Neural crest cell (in vitro differentiated cells): ENCODE data around the gene NADK2. TPM values are rescaled to one million over a fixed set of nuclear protein-coding genes. Genes with fewer than 3 reads are reported as not detected.

ENCODE experiments used
- DNase-seq: peaks from one replicate; pipeline ENCODE4 v3.0.0; 2021; ENCODE audit warnings: low read depth, mixed read lengths, low spot score
- H3K27ac Mint-ChIP-seq: one replicate; pipeline ENCODE4 v1.8.0; 2021; ENCODE audit warnings: mild to moderate bottlenecking, mixed read lengths; ENCODE audit not compliant: unreplicated experiment
- H3K27me3 Mint-ChIP-seq: 2 replicates; pipeline ENCODE4 v1.8.0; 2021; ENCODE audit warnings: low read depth, mild to moderate bottlenecking, mixed read lengths
- H3K36me3 Mint-ChIP-seq: 2 replicates; pipeline ENCODE4 v1.8.0; 2021; ENCODE audit warnings: low read depth, mild to moderate bottlenecking, mixed read lengths
- H3K4me1 Mint-ChIP-seq: 2 replicates; pipeline ENCODE4 v1.8.0; 2021; ENCODE audit warnings: mixed read lengths
- H3K4me3 Mint-ChIP-seq: one replicate; pipeline ENCODE4 v1.8.0; 2021; ENCODE audit warnings: mild to moderate bottlenecking, mixed read lengths
- H3K9me3 Mint-ChIP-seq: 2 replicates; pipeline ENCODE4 v1.8.0; 2021; ENCODE audit warnings: mixed read lengths
- total RNA-seq: library from RNA; stranded (reverse); gene quantifications from 2 replicates; pipeline ENCODE4 v1.2.1, GENCODE V29; 2021
- TF ChIP-seq, protein P1 (sequence below): fragments of 200-600 bp; sonication (generic); conservative IDR thresholded peaks from 2 replicates; pipeline ENCODE4 v1.5.0; 2021; ENCODE audit warnings: antibody characterized with exemption, mild to moderate bottlenecking

The NADK2 gene
- total RNA-seq, 1 donor from 2014 or later, result 29.2 TPM

GRCh38 chr5:36244076-36244475 is 2.4 kb upstream of the NADK2 start:
- H3K36me3 Mint-ChIP-seq, result peaks cover 2% of the 10 kb centered on the region
- DNase-seq, result no peak
- no peaks in the 10 kb centered on the region for H3K9me3 Mint-ChIP-seq
- H3K4me3 Mint-ChIP-seq, result peak overlapping the region; percentile 27
- H3K27me3 Mint-ChIP-seq, result no peaks in the 10 kb centered on the region
- H3K27ac Mint-ChIP-seq, result peak overlapping the region; percentile 3
- TF ChIP-seq, protein P1, sequence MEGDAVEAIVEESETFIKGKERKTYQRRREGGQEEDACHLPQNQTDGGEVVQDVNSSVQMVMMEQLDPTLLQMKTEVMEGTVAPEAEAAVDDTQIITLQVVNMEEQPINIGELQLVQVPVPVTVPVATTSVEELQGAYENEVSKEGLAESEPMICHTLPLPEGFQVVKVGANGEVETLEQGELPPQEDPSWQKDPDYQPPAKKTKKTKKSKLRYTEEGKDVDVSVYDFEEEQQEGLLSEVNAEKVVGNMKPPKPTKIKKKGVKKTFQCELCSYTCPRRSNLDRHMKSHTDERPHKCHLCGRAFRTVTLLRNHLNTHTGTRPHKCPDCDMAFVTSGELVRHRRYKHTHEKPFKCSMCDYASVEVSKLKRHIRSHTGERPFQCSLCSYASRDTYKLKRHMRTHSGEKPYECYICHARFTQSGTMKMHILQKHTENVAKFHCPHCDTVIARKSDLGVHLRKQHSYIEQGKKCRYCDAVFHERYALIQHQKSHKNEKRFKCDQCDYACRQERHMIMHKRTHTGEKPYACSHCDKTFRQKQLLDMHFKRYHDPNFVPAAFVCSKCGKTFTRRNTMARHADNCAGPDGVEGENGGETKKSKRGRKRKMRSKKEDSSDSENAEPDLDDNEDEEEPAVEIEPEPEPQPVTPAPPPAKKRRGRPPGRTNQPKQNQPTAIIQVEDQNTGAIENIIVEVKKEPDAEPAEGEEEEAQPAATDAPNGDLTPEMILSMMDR, result no peak
- peaks cover 33% of the 10 kb centered on the region for H3K4me1 Mint-ChIP-seq

DNA sequence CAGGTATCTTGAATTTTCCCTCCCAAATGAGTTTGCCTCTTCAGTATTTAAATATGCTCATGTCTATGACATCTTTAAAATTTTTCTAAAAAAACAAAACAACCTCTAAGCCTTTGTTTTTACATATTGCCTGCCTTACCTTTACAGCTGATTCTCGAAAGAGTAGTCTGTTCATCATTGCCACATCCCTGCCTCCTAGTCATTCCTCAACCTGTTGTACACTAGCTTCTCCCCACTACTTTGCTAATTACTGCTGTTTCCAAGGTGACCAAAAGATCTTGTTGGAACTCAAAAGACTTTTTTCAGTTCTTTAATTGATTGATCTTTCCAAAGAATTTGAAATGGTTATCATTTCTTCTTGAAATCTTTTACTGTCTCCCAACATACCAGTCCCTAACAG is 1.9 kb upstream of the NADK2 start:
- no peak overlapping the region for H3K27ac Mint-ChIP-seq
- peak overlapping the region; percentile 27 for H3K4me3 Mint-ChIP-seq
- TF ChIP-seq, protein P1, result no peak
- H3K27me3 Mint-ChIP-seq, result no peaks in the 10 kb centered on the region
- peaks cover 2% of the 10 kb centered on the region for H3K36me3 Mint-ChIP-seq
- H3K4me1 Mint-ChIP-seq, result peaks cover 38% of the 10 kb centered on the region
- H3K9me3 Mint-ChIP-seq, result no peaks in the 10 kb centered on the region
- no peak for DNase-seq

DNA sequence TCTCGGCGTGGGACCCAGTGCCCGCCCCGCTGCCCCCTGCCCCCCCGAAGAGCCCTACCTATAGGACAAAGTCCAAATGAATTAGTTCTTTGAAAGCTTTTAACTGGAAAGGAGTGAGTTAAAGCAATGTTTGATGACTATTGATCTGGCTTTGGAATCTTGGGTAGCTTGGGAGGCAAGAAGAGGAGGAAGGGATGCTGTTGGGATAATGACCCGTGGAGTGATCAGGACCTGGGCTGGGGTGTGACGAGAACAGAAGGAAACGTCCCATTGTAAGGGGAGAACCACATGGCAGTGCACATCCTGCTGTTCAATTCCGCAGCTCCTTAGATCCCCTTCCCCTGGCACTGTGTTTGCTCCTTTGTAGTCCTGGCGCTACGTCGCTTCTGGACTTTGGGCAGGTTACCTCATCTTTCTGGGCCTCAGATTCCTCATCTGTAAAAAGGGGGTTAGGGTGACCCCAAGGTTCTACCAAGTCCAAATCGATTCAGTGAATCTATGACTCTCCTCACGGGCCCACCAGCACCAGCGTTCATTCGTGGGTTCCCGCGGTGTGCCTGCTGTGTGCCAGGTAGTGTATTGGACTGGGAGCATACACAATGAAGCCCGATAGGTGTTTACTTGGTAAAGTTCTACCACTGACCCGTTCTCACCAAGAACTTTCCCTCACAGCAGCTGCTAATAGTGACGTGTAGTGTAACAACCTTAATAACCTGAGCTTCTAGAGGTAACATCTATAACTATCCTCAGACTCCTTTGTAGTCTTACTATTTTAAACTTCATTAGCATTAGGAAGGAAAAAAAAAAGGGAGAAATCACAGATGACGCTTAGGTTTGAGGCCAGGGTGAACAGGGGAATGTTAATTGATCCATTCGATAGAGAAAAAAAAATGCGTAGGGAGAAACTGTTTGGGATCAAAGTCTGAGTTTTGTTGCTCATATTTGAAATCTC is 1.1 kb upstream of the NADK2 start:
- no peak for DNase-seq
- TF ChIP-seq, protein P1, result no peak
- Mint-ChIP-seq H3K36me3 (peaks cover 2% of the 10 kb centered on the region), H3K9me3 (no peaks in the 10 kb centered on the region), H3K27me3 (no peaks in the 10 kb centered on the region), H3K4me1 (peaks cover 44% of the 10 kb centered on the region), H3K4me3 (peak overlapping the region; percentile 85), H3K27ac (peak overlapping the region; percentile 45)

DNA sequence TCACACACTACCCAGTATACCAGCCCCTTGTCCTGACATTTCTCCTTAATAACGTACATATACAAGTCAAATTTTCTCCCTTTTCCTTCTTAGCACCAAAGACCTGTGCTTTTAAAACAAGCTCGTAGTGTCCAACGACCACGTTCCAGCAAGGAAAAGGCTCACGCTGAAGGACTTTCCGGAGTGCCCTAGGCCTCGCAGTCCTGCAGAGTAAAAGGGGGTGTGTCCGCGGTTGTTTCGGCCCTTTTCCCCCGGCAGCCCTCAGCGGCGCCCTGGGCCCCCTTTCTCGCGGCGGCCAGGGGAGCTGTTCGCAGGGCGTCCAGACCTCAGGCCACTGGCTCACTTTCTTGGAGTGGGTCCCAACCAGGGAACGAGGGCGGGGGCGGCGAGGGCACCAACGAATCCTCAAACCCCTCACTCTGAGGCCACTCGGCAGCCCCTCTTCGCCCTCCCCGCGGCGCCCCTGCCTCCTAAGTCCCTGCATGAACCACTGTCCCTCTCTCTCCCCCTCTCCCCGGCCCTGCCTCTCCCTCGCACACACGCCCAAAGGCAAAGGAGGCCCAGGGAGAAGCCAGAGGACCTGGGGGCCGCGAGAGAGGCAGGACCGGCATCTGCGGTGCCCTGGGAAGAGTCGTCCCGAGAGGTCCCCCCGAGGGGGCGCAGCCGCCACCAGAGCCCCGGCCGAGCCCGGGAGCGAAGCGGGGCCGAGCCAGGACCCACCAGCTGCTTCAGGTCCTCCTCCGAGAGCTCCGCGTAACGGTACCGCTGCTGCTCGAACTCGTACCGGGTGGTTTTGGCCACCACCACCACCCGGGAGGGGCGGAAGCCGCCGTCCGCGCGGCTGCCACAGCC is 720 bp downstream of the NADK2 start:
- TF ChIP-seq, protein P1, result no peak
- Mint-ChIP-seq H3K4me3 (peak overlapping the region; percentile 57), H3K36me3 (peaks cover 2% of the 10 kb centered on the region), H3K9me3 (no peaks in the 10 kb centered on the region), H3K27ac (peak overlapping the region; percentile 93), H3K27me3 (no peaks in the 10 kb centered on the region), H3K4me1 (peaks cover 47% of the 10 kb centered on the region)
- DNase-seq, result peak; percentile 55

- Mint-ChIP-seq H3K36me3 (peaks cover 2% of the 10 kb centered on the region), H3K4me1 (peaks cover 47% of the 10 kb centered on the region), H3K9me3 (no peaks in the 10 kb centered on the region), H3K27me3 (no peaks in the 10 kb centered on the region), H3K27ac (peak overlapping the region; percentile 64), H3K4me3 (peak overlapping the region; percentile 57)
- DNase-seq, result no peak
- TF ChIP-seq, protein P1, result no peak
Measured at GRCh38 chr5:36239370-36240293, 2.1 kb downstream of the NADK2 start.
